ENCODE results near the gene LCP2.

LCP2 gene

DNA sequence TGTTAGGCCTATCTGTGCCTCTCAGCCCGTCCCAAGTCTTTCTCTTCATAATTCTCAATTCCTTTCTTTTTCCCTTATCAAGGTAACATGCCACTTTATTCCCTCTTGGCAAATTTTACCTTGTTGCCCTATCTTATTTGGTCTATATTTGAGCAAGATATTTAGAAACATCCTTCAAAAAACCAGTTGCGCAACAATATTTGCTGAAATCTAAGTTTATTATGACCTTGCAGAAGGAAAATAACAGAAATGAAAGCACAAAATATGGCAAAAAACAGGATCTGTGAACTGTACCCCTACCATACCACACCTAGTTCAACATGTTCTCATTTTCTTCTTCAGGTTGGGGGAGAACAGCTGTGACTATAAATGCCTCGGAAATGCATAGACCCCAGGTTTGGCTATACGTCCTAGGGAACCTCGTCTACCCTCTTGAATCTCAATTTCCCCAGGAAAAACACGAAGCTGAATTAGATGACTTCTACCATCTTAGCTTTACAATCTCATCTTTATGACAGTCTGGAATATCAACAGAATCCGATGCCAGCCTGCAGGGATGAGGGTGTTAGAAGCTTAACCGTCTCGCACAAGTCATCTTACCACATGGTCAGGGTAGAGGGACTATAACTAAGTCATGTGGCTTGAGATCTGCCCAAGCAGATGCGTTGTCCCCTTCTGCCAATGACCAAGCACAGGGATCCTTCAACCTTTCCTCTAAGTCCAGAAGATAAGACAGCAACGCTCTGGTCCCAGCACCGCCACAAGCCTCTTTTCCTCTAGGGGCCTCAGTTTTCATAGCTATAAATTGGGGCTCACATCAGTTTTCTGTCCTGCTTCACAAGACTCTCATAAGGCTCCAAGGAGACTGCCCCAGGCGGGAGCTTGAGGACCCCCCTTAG is 1.3 kb downstream of the LCP2 start:
- DNase-seq (ENCODE audit: low read depth), result no peak

DNA sequence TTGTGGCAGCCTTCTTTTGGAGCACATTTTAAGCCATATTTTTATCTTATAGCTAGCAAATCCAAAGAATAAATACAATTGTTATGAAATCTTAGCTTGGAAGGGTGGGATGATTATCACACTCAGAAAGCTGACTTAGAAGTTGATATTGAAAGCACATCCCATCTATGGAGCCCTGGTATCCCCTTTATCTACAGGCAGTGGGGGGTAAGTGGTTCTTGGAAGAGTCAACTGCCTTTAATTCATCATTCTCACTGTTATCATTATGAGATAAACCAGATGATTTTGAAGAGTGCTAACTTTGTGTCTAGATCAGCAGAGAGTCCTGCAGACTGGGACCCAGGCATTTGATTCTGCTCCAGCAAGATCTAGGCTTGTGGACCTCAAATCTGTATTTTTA is 3.0 kb downstream of the LCP2 start:
- DNase-seq (ENCODE audit: low read depth), result no peak

DNA sequence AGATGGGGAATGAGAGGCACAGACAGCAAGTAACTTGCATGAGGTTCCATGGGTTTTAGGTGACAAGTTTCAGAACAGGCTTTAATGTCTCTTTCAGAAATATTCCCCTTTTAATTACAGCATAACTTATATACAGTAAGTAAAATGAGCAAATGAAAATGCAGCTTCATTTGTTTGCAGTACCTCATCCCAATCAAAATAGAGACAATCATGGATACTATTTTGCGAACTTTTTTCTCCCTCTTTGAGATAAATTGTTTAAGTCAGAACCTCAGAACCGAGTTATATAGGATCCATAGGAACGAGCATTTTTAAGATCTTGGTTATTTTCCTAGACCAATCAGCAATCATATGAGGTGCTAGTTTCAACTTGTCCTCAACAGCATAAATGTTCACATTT is 3.5 kb downstream of the LCP2 start:
- DNase-seq (ENCODE audit: low read depth), result no peak

DNA sequence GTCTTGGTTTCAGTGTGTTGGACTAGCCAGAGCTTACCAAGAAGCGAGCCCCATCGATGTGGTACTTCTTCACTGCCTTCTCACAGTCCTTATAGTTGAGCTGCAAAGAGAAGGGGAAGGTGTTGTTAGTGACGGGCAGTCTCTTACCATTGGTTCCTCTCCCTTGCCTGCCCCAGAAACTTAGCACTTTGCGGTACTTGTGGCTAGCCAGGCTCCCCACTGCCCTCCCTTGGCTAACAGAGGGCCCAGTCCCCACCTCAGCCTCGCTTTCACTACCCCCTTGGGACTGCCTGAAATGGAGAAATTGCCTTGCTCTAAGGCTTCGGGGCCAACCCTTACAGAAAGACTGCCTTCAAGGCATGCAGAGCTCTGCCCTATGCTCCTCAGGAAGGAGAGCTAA is 4.3 kb downstream of the LCP2 start:
- DNase-seq (ENCODE audit: low read depth), result no peak

DNA sequence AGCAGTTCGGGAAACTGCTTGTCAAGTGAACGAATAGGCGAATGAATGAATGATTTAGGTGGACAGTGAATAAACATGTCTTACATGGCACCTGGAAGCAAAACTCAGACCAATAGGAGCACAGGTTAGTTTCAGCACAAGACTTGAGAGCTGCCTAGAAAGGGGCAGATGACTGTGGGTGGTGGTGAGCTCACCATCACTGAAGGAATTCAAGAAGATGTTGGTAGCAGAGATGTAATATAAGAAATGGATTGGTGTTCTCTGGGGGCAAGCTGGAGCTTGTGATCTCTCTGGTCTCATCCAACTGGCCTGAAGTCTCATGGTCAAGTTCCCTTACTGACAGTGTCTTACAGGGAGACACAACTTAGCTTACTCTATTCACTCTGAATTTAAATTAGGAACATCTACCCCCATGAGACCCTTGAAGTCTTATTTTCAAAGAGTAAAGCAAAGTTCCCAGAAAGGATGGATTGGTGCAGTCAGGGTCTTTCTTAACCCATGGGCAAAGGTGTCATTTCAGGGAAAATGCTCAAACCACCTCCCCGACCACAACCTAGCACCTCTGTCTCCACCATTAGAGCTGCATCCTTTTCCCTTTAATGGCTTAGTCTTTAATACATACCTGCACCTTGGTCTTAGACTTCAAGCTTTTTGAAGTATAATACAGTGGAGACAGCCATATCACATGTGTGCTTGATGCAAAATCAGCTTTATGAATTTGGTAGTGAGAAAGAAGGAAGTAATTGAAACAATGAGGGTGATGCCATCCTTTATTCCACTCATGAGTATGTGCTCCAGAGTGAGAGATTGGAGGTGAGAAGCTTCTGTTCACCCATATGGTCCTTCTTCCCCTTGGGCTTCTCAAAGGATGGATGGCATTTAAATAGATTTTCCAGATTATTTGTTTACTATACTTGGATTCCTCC is 5.1 kb downstream of the LCP2 start:
- DNase-seq (ENCODE audit: low read depth), result no peak

DNA sequence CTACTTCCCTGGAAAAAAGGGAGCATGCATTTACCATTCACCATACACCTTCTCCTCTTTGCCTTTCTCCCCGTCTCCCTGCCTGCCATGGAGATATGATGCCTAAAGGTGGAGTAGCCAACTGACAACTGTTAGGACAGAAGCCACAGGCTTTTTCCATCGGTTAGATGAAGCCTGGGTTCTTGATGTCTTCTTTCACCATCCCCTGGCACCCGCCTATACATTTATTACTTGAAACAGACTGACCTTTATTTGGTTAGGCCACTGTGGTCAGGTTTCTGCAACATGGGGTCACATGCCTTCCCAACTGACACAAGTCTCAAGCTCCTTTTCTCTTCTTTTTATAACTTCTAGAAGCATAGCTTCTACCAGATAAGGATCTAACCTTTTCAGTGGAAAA is 7.1 kb downstream of the LCP2 start:
- no peak for DNase-seq (ENCODE audit: low read depth)

DNA sequence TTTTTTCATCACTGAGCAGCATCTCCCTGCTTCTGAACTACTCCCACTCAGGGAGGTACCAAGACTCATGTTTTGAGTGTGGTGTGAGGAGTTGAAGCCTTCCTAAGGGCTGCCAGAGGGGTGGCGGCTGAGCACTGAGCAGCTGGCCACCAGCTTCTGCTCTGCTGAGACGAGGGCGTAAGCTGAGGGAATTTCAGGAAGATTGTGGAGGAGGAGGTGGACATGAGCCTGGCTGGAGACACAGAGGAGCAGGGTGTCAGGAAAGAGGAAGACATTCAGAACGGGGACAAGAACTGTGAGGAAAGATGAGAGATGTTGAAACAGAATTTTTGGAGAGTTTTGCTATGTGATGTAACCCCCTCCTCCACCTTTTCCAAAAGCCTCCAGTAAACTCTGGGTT is 7.8 kb downstream of the LCP2 start:
- no peak for DNase-seq (ENCODE audit: low read depth)

DNA sequence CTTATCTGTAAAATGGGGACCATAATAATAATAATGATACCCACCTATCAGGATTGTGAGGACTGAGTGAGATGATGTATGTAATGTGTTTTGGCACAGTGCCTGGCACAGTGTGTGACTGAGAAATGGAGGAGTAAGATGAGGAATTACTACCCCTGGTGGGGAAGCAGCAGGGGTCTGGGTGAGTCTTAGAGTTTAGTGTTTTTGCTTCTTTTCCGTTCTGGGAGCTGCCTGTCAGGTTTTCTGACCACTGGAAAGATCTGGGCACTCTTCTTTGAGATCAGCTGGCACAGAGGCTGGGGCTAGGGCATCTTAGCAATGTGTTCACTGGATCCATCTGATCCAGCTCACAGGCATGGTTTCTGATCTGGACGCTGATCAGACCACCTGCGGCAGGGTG is 8.5 kb downstream of the LCP2 start:
- no peak for DNase-seq (ENCODE audit: low read depth)

DNA sequence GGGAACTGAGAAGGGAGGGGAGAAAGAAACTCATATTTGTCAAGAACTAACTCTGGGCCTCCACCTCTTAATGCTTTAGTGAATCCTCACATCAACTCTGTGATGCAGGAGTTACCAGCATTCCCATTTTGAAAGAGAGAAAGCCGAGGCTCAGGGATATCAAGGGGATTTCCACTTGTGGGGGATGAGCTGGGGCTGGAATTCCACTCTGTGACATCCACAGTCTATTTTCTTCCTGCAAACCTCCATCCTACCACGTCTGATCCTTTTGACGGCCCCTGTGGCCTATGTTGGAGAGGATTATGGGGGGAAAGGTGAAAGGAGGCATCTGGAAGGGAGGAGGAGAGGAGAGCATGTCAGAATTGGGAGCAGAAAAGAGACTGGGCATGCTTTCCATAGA is 9.0 kb downstream of the LCP2 start:
- no peak for DNase-seq (ENCODE audit: low read depth)

DNA sequence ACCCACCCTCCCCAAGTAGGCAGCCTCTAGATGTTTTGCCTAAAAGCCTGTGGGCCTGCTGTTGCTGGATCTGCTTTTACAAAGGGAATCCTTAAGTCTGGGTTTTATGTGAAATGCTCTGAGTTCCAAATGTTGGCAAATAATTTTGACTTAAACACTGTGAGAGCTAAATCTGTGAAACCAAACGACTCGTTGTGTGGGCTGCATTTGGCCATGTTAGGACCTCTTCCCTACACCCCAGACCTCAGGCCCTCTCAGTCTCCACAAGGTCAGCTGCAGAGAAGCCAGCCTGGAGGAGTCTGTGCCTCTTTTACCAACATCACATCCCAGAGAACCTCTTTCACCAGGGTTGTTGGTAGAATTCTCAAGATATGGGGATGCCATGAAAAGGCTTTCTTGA is 9.4 kb downstream of the LCP2 start:
- no peak for DNase-seq (ENCODE audit: low read depth)

DNA sequence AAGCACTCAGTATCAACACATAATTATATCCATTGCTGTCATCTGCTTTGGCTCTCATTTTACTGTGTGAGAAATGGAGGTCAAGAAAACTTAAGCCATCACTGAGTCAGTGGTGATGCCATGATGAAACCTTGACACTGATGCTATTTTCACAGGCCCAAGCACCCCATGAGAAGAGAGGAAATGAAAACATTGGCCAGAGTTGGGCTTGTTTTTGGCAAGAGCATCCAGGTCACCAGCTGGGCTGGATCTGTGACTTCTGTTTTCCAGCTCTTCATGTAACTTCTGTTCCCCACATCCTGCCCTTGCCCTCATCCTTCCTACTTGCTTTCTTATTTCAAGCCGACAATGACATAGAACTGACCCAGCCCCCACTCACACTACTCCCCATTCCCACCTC is 10.0 kb downstream of the LCP2 start:
- DNase-seq (ENCODE audit: low read depth), result no peak

DNA sequence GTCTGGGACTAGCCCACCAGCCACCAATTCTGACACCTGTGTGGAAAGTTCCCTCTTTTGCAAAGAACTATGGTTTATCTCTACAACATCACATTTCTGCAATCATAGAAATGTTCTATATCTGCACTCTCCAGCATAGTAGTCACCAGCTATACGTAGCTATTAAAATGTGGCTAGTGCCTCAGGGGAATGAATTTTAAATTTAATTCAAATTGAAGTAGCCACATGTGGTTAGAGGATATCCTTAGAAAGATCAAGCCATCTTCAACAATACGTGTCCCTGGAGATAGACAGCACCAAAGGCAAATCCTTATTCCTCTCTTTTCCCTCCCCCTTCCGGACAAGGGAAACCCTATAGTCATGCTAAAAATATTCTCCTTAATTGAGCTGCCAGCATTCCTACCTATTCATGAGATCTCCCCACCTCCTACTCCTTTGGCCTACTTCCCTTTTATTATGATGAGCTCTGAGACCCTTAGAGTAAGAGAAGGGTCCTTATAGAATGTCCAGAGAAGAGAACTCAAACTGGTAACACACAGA is 11.1 kb downstream of the LCP2 start:
- DNase-seq (ENCODE audit: low read depth), result no peak

DNA sequence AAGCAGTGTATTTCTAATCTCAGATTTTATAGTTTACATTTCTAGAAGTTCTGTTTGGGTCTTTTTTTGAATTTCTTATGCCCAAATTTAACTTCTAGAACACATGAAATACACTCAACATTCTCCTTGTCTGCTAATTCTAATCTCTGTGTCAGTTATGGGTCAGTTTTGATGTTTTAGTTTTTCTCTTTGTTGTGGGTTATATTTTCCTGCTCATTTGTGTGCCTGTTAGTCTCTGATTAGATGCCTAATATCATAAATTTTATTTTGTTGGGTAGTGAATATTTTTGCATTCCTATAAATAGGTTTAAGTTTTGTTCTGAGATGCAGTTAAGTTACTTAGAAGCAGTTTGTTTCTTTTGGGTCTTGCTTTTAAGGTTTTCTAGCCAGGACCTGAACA is 12.4 kb downstream of the LCP2 start:
- no peak for DNase-seq (ENCODE audit: low read depth)

DNA sequence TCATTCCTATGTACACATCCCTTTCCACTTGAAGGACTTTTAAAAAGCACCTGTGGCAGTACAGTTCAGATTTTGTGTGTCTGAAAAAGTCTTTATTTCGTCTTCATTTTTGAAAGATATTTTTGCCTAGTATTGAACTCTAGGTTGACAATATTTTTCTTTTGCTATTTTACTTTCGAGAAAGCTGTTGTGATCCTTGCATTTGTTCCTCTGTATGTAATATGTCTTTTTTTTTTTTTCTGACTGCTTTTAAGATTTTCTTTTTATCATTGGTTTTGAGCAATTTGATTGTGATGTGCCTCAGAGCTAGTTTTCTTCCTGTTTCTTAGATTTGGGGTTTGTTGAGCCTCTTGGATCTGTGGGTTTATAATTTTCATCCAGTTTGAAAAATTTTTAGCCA is 13.3 kb downstream of the LCP2 start:
- DNase-seq (ENCODE audit: low read depth), result no peak

DNA sequence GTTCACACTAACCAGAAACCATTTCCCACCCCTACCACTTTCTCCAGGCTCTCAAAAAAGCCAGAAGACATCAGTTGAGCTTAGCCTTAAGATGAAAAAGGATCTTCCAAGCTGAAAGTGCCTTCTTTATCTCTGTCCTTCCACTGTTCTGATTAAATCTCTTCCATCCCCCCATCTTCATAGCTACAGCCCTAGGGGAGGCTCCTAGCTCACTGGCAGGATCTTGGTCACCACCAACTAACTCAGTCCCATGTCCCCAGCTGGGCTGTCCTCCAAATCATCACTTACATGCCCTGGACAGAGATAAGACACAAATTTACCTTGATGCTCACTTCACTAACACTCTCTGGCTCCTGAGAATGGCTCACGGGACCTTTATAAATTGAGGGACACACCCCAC is 14.3 kb downstream of the LCP2 start:
- no peak for DNase-seq (ENCODE audit: low read depth)

DNA sequence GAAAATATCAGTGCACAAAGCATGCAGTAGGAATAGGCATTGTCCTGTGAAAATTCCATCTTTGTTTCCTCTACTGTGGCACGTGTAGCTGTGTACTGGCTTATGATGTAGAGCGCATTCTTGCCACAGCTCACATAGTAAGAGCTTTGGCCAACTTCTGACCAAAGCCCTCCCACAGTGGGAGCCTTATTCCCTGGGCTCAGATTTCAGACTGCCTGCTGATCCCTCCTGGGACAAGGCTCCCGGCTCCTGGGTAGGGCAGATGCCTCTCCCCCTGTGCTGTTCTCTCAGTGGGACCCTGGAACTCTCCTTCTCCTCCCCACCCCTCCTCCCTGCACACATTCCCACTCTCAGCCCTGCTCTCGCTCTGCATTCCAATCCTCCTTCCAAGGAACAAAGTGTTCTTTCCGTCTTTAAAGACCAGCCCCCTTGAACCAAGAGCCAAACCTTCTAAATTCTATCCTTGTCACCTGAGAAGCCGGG is 17.5 kb downstream of the LCP2 start:
- DNase-seq (ENCODE audit: low read depth), result no peak

DNA sequence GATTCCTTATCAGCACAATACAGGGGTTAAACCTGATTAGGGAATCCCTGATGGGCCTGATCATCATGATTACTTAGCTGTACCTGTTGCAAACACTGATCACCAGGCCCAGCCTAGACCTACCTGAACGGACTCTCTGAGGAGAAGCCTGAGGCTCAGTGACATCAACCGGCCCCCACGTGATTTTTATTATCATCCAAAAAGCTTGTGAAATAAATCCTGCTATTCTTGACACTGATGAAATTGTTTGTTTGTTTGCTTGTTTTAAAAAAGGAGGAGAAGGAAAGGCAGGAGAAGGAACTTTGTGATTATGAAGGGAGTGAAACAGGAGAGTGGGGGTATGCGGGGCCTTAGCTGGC is 18.1 kb downstream of the LCP2 start:
- no peak for DNase-seq (ENCODE audit: low read depth)

DNA sequence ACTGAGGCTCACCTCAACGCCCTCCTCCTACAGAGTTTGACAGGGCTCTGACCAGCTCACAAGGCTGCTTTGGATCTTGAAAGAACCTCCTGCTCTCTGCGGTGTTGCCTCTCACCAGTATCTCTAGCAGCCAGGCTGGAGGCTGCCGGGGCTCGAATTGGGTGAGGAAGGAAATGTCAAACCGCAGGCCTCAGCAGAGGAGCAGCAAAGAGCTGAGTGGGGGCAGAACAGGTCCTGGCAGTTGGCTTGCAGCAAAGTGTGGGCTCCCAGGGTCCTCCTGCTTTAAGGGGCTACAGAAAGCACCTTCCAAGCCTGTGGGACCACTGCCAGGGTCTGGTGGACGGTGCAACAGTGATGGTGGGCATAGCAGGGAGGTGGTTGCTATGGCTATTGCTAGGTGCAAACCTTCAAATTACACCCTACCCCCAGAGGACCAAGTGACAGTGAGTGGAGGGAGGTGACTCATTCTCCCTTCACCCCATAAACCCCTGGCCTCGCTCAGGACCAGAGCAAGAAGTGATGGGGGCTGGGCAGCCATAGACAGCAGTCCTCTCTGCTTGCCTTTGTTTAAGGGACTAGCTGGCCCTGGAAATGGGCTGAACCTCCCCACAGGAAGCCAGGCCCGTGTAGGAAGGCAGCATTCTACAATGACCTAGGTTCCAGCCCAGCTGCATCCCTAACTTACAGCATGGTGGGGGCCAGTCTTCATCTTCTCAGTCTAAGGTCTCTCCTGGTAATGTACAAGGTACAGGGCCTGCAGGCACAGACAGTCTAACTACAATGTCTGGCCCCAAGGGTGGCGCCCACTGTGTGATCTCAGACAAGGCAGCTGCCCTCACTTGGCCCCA is 18.7 kb downstream of the LCP2 start:
- DNase-seq (ENCODE audit: low read depth), result peak; percentile 72

DNA sequence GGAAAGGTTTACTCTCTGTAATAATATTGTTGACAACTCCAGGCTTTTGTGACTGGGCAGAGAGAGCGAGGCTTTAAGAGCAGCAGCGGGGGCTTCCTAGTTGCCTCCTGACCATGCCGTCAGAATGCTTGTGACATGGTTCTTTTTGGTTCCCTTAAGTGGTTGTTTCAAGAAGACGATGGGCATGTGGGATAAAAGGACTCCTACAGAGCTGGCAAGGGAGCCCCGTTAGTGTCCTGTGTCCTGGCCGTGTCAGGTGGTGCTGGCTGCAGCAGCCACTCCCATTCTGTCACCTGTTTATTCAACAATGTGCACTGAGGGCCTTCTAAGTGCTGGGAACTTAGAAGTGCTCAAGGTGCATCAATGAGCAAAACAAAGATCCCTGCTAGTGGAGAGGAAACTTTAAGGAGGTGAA is 19.7 kb downstream of the LCP2 start:
- DNase-seq (ENCODE audit: low read depth), result no peak

DNA sequence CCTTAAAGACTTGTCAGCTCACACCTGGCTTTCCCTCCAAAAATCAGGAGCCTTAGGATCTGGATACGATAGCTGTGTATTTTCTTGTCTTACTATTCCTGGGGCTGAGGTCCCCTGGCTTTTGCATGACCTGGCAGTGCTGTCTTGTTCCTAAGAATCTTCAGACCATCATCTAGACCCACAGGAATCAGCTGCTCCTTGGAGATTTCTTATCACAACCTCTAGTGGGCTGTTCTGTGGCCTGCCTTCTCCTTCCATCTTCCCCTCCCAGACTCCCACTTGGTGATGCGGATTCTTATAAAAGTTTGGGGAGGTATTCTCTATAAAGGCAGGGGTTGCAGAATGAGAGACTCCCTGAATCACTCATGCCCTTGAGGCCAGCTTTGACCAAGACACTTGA is 21.4 kb downstream of the LCP2 start:
- DNase-seq (ENCODE audit: low read depth), result no peak

DNA sequence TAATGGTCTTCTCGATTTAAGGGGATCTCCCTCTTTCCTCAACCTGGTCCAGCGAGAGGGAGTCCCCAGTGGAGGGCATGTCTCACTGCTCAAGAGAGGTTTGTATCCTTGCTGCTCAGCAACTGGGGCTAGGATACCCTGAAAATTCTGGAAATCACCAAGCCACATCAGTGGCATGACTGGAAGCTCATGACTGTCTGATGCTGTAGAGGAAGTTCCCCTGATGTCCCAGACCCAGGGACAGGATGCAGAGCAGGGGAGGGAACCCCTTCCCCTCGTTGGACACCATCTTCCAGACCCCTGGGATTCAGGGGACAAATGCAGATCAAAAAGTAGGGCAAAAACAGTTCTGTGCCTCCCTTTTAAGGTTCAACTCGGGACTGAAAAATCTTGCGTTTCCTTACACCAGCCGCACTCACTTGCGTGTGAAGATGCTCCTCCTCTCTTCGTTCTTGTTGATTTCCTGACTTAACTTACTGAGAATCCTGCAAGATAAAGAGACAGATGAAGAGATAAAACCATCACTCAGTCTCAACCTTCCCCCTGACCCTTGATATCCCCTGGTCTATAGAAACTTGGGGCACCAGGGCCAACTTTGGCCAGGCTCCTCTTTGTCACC is 22.1 kb downstream of the LCP2 start:
- no peak for DNase-seq (ENCODE audit: low read depth)

Data from activated T-helper 9 cell treated with anti-CD3 and anti-CD28 coated beads, Interleukin-2, amount 50 U/mL, for 16 hours (primary cell).